ENCODE data around the gene FAM227B. TPM values are rescaled to one million over a fixed set of nuclear protein-coding genes. Genes with fewer than 3 reads are reported as not detected.

Gene FAM227B
- total RNA-seq, 1 experiment from 2014 or later, result 2.3 TPM

DNA sequence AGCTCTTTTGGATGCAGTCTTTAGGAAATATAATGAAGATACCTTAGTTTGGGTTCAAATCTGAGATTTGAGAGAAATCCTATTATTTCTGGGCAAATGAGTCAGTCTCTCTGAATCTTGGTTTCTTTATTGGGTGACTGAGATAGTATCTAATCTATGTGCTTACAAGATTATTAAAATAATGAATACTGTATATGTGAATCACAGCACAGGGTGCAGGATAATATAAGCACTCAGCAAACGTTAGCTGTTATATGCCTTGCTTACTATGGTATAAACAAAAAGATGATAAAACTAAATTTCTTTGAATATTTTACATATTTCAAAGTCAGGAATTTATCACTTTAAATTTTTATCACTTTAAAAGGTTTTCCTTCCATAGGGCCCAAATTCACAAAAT, 168.0 kb downstream of the FAM227B start:
- no peak for DNase-seq
- TF ChIP-seq, protein P1, sequence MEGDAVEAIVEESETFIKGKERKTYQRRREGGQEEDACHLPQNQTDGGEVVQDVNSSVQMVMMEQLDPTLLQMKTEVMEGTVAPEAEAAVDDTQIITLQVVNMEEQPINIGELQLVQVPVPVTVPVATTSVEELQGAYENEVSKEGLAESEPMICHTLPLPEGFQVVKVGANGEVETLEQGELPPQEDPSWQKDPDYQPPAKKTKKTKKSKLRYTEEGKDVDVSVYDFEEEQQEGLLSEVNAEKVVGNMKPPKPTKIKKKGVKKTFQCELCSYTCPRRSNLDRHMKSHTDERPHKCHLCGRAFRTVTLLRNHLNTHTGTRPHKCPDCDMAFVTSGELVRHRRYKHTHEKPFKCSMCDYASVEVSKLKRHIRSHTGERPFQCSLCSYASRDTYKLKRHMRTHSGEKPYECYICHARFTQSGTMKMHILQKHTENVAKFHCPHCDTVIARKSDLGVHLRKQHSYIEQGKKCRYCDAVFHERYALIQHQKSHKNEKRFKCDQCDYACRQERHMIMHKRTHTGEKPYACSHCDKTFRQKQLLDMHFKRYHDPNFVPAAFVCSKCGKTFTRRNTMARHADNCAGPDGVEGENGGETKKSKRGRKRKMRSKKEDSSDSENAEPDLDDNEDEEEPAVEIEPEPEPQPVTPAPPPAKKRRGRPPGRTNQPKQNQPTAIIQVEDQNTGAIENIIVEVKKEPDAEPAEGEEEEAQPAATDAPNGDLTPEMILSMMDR (IDR thresholded peaks at IDR 0.05; ENCODE audit: insufficient read depth in 1 of 2, low read depth in 1 of 2, low read length in 1 of 2, severe bottlenecking in 1 of 2, unreplicated experiment in 1 of 2), result no peak
- Mint-ChIP-seq H3K27ac (ENCODE audit: unreplicated experiment) (no peak overlapping the region), H3K4me3 (ENCODE audit: unreplicated experiment) (no peak overlapping the region), H3K27me3 (ENCODE audit: insufficient read depth, unreplicated experiment) (peaks cover 9% of the 10 kb centered on the region), H3K4me1 (ENCODE audit: low read depth, unreplicated experiment) (no peaks in the 10 kb centered on the region), H3K9me3 (ENCODE audit: unreplicated experiment) (no peaks in the 10 kb centered on the region), H3K36me3 (ENCODE audit: insufficient read depth, unreplicated experiment) (no peaks in the 10 kb centered on the region)
- Histone ChIP-seq H3K4me1 (no peaks in the 10 kb centered on the region), H3K4me3 (ENCODE audit: low read depth, low read length) (no peak overlapping the region), H3K27me3 (replicated peaks; ENCODE audit: control insufficient read depth, insufficient read depth, low read length) (no peaks in the 10 kb centered on the region), H3K36me3 (ENCODE audit: control insufficient read depth, insufficient read depth, low read length) (no peaks in the 10 kb centered on the region), H3K9me3 (no peaks in the 10 kb centered on the region)
- ChIA-PET POLR2A (no interaction called here), CTCF (no interaction called here)
- intact Hi-C loops (cut with micrococcal nuclease; ENCODE audit: unreplicated experiment), result no loop called here
- no TSS peak for BruUV-seq (replicated peaks)

GRCh38 chr15:49441816-49442215, 178.8 kb downstream of the FAM227B start:
- intact Hi-C loops (cut with micrococcal nuclease; ENCODE audit: unreplicated experiment), result no loop called here
- Mint-ChIP-seq H3K4me1 (ENCODE audit: low read depth, unreplicated experiment) (peaks cover 7% of the 10 kb centered on the region), H3K36me3 (ENCODE audit: insufficient read depth, unreplicated experiment) (no peaks in the 10 kb centered on the region), H3K27me3 (ENCODE audit: insufficient read depth, unreplicated experiment) (no peaks in the 10 kb centered on the region), H3K9me3 (ENCODE audit: unreplicated experiment) (no peaks in the 10 kb centered on the region), H3K4me3 (ENCODE audit: unreplicated experiment) (no peak overlapping the region), H3K27ac (ENCODE audit: unreplicated experiment) (no peak overlapping the region)
- DNase-seq, result no peak
- H3K4me1 ChIP-seq, result no peaks in the 10 kb centered on the region
- H3K9me3 ChIP-seq, result no peaks in the 10 kb centered on the region
- BruUV-seq (replicated peaks), result no TSS peak
- H3K27me3 ChIP-seq (replicated peaks; ENCODE audit: control insufficient read depth, insufficient read depth, low read length), result no peaks in the 10 kb centered on the region
- CTCF ChIA-PET, result no interaction called here
- no peaks in the 10 kb centered on the region for H3K36me3 ChIP-seq (ENCODE audit: control insufficient read depth, insufficient read depth, low read length)
- no peak overlapping the region for H3K4me3 ChIP-seq (ENCODE audit: low read depth, low read length)
- POLR2A ChIA-PET, result no interaction called here
- TF ChIP-seq, protein P1 (IDR thresholded peaks at IDR 0.05; ENCODE audit: insufficient read depth in 1 of 2, low read depth in 1 of 2, low read length in 1 of 2, severe bottlenecking in 1 of 2, unreplicated experiment in 1 of 2), result no peak

DNA sequence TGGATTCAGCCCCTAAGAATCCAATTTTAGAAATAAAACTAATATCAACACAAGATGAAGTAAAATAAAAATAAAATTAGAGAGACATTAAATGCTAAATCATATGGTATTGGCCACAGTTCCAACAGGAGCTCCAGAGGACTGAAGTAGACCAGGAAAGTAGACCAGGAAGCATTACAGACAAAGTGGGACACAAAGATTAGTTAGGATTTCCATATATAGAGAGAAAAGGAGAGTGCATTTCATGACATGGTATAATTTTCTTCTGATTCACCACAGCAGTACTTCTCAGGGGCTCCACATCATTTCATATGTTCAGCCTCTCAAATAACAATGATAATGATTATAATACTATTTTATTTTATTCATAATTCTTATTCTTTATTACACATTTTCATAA, 179.3 kb downstream of the FAM227B start:
- POLR2A ChIA-PET, result no interaction called here
- Histone ChIP-seq H3K9me3 (no peaks in the 10 kb centered on the region), H3K27me3 (replicated peaks; ENCODE audit: control insufficient read depth, insufficient read depth, low read length) (no peaks in the 10 kb centered on the region), H3K36me3 (ENCODE audit: control insufficient read depth, insufficient read depth, low read length) (no peaks in the 10 kb centered on the region), H3K4me1 (no peaks in the 10 kb centered on the region), H3K4me3 (ENCODE audit: low read depth, low read length) (no peak overlapping the region)
- DNase-seq, result no peak
- Mint-ChIP-seq H3K9me3 (ENCODE audit: unreplicated experiment) (no peaks in the 10 kb centered on the region), H3K27me3 (ENCODE audit: insufficient read depth, unreplicated experiment) (no peaks in the 10 kb centered on the region), H3K4me1 (ENCODE audit: low read depth, unreplicated experiment) (peaks cover 7% of the 10 kb centered on the region), H3K36me3 (ENCODE audit: insufficient read depth, unreplicated experiment) (no peaks in the 10 kb centered on the region), H3K4me3 (ENCODE audit: unreplicated experiment) (no peak overlapping the region), H3K27ac (ENCODE audit: unreplicated experiment) (no peak overlapping the region)
- intact Hi-C loops (cut with micrococcal nuclease; ENCODE audit: unreplicated experiment), result no loop called here
- TF ChIP-seq, protein P1 (IDR thresholded peaks at IDR 0.05; ENCODE audit: insufficient read depth in 1 of 2, low read depth in 1 of 2, low read length in 1 of 2, severe bottlenecking in 1 of 2, unreplicated experiment in 1 of 2), result no peak
- CTCF ChIA-PET, result no interaction called here
- no TSS peak for BruUV-seq (replicated peaks)

All from Caco-2 (cell line).